Measurements from ENCODE around the gene TRPM3.

TRPM3 gene

DNA sequence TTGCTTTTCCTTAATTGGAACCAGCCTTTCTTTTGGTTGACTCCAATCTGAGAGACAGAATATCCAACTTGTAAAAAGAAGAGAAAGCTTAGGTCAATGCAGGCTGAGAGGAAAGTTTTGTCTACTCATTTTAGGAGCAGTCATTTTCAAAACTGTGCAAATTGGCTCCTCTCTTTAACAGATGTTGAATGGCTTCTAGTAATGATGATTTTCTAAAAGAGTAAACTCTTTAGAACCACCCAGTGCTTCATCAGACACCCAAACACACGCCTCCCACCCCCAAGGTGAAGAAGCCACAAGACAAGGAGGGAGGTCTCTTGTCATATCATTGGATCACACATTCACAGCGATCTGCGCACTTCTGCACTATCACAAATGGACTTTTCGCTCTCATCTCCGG lies 590.7 kb downstream of the TRPM3 start:
- H3K36me3 ChIP-seq (ENCODE audit: control insufficient read depth in 2 of 2, insufficient read depth in 1 of 2, low read length in 2 of 2): no peaks in the 10 kb centered on the region
- CTCF ChIA-PET: no interaction called here
- TF ChIP-seq, protein P1, sequence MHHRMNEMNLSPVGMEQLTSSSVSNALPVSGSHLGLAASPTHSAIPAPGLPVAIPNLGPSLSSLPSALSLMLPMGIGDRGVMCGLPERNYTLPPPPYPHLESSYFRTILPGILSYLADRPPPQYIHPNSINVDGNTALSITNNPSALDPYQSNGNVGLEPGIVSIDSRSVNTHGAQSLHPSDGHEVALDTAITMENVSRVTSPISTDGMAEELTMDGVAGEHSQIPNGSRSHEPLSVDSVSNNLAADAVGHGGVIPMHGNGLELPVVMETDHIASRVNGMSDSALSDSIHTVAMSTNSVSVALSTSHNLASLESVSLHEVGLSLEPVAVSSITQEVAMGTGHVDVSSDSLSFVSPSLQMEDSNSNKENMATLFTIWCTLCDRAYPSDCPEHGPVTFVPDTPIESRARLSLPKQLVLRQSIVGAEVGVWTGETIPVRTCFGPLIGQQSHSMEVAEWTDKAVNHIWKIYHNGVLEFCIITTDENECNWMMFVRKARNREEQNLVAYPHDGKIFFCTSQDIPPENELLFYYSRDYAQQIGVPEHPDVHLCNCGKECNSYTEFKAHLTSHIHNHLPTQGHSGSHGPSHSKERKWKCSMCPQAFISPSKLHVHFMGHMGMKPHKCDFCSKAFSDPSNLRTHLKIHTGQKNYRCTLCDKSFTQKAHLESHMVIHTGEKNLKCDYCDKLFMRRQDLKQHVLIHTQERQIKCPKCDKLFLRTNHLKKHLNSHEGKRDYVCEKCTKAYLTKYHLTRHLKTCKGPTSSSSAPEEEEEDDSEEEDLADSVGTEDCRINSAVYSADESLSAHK (tag by site-specific recombination; IDR thresholded peaks at IDR 0.05): no peak
- no peak for TF ChIP-seq ZNF530 (tag by site-specific recombination; IDR thresholded peaks at IDR 0.05; ENCODE audit: low read depth)
- TF ChIP-seq MZF1 (tag by site-specific recombination; IDR thresholded peaks at IDR 0.05; ENCODE audit: borderline replicate concordance): no peak
- no peak for TF ChIP-seq ZSCAN30 (tag by site-specific recombination; IDR thresholded peaks at IDR 0.05)
- TF ChIP-seq, protein P2, sequence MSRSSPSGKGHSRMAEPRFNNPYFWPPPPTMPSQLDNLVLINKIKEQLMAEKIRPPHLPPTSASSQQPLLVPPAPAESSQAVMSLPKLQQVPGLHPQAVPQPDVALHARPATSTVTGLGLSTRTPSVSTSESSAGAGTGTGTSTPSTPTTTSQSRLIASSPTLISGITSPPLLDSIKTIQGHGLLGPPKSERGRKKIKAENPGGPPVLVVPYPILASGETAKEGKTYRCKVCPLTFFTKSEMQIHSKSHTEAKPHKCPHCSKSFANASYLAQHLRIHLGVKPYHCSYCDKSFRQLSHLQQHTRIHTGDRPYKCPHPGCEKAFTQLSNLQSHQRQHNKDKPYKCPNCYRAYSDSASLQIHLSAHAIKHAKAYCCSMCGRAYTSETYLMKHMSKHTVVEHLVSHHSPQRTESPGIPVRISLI (tag by site-specific recombination; IDR thresholded peaks at IDR 0.05): no peak
- no peak for TF ChIP-seq ZNF785 (tag by site-specific recombination; IDR thresholded peaks at IDR 0.05)
- TF ChIP-seq ZNF548 (tag by site-specific recombination; IDR thresholded peaks at IDR 0.05): no peak
- TF ChIP-seq ZNF26 (tag by site-specific recombination; IDR thresholded peaks at IDR 0.05): no peak
- no peak for TF ChIP-seq ZNF701 (tag by site-specific recombination; IDR thresholded peaks at IDR 0.05)
- no peak for TF ChIP-seq ZNF175 (tag by site-specific recombination; IDR thresholded peaks at IDR 0.05)
- TF ChIP-seq ZBTB1 (tag by site-specific recombination; IDR thresholded peaks at IDR 0.05): no peak
- TF ChIP-seq ZNF23 (tag by site-specific recombination; IDR thresholded peaks at IDR 0.05; ENCODE audit: borderline replicate concordance): no peak
- no peak for TF ChIP-seq ZNF768 (tag by site-specific recombination; IDR thresholded peaks at IDR 0.05)
- TF ChIP-seq, protein P3, sequence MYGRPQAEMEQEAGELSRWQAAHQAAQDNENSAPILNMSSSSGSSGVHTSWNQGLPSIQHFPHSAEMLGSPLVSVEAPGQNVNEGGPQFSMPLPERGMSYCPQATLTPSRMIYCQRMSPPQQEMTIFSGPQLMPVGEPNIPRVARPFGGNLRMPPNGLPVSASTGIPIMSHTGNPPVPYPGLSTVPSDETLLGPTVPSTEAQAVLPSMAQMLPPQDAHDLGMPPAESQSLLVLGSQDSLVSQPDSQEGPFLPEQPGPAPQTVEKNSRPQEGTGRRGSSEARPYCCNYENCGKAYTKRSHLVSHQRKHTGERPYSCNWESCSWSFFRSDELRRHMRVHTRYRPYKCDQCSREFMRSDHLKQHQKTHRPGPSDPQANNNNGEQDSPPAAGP (tag by site-specific recombination; IDR thresholded peaks at IDR 0.05): no peak
- no peak for TF ChIP-seq ZSCAN23 (tag by site-specific recombination; IDR thresholded peaks at IDR 0.05)
- TF ChIP-seq, protein P4, sequence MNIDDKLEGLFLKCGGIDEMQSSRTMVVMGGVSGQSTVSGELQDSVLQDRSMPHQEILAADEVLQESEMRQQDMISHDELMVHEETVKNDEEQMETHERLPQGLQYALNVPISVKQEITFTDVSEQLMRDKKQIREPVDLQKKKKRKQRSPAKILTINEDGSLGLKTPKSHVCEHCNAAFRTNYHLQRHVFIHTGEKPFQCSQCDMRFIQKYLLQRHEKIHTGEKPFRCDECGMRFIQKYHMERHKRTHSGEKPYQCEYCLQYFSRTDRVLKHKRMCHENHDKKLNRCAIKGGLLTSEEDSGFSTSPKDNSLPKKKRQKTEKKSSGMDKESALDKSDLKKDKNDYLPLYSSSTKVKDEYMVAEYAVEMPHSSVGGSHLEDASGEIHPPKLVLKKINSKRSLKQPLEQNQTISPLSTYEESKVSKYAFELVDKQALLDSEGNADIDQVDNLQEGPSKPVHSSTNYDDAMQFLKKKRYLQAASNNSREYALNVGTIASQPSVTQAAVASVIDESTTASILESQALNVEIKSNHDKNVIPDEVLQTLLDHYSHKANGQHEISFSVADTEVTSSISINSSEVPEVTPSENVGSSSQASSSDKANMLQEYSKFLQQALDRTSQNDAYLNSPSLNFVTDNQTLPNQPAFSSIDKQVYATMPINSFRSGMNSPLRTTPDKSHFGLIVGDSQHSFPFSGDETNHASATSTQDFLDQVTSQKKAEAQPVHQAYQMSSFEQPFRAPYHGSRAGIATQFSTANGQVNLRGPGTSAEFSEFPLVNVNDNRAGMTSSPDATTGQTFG (tag by site-specific recombination; IDR thresholded peaks at IDR 0.05; ENCODE audit: borderline replicate concordance): no peak
- no peak for TF ChIP-seq ZIC2 (tag by site-specific recombination; IDR thresholded peaks at IDR 0.05)
- TF ChIP-seq ZNF211 (tag by site-specific recombination; IDR thresholded peaks at IDR 0.05; ENCODE audit: low read depth): no peak
- TF ChIP-seq ZNF677 (tag by site-specific recombination; IDR thresholded peaks at IDR 0.05): no peak
- no peak for TF ChIP-seq HOXA7 (CRISPR knock-in tag; IDR thresholded peaks at IDR 0.05; ENCODE audit: borderline replicate concordance)
- no peaks in the 10 kb centered on the region for H3K9me3 ChIP-seq (ENCODE audit: control insufficient read depth, insufficient read depth, low read depth, low read length)
- POLR2A ChIA-PET: no interaction called here
- peaks cover 5% of the 10 kb centered on the region for H3K4me1 ChIP-seq (ENCODE audit: control insufficient read depth, insufficient read depth, low read length)
- no peak overlapping the region for H3K27ac ChIP-seq (ENCODE audit: extremely low read depth, low read depth, low read length)
- no peak overlapping the region for H3K4me3 ChIP-seq (ENCODE audit: low read depth, low read length)
